ENCODE results near the gene P2RY2.

DNA sequence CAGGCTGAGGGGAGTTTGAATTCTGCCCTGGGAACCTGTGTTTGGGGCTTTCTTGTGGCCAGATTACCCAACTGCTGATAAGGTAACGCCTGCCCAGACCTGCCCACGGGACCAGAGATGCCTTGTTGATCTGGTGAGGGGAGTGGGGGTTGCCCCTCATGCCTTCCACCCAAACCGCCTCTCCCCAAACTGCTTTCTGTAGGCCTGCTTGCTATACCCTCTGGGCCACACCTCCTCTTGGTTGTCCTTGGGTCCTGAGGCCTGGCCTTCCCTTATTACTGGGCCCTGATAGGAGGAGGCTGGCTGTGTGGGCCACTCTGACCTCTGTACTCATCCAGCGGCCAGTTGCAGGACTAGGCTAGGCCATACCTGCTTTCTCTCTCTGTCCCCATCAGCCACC, 3.4 kb downstream of the P2RY2 start:
- TF ChIP-seq, protein P1, sequence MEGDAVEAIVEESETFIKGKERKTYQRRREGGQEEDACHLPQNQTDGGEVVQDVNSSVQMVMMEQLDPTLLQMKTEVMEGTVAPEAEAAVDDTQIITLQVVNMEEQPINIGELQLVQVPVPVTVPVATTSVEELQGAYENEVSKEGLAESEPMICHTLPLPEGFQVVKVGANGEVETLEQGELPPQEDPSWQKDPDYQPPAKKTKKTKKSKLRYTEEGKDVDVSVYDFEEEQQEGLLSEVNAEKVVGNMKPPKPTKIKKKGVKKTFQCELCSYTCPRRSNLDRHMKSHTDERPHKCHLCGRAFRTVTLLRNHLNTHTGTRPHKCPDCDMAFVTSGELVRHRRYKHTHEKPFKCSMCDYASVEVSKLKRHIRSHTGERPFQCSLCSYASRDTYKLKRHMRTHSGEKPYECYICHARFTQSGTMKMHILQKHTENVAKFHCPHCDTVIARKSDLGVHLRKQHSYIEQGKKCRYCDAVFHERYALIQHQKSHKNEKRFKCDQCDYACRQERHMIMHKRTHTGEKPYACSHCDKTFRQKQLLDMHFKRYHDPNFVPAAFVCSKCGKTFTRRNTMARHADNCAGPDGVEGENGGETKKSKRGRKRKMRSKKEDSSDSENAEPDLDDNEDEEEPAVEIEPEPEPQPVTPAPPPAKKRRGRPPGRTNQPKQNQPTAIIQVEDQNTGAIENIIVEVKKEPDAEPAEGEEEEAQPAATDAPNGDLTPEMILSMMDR (IDR thresholded peaks at IDR 0.05): no peak
- TF ChIP-seq POLR2A (IDR thresholded peaks at IDR 0.05) (no peak), EP300 (IDR thresholded peaks at IDR 0.05) (no peak)

All from tibial nerve (tissue), 4 donors.